MV-4-11 (cell line): Measurements from ENCODE around the gene TOR1AIP2.
"Not testable (repeated sequence)": the region's sequence is repeated elsewhere in the genome, so short reads cannot be mapped to it uniquely, and the experiment has no call there.

Experiments
- DNase-seq: peaks from one replicate; lab custom pipeline; 2025; lab: John Stamatoyannopoulos, UW

TOR1AIP2 gene

GRCh38 chr1:179875596-179876299 is 1.9 kb downstream of the TOR1AIP2 start:
- DNase-seq = no peak

GRCh38 chr1:179873438-179873851 is 4.2 kb downstream of the TOR1AIP2 start:
- DNase-seq = no peak

GRCh38 chr1:179872558-179872957 is 5.0 kb downstream of the TOR1AIP2 start:
- peak; percentile 25 for DNase-seq

- no peak for DNase-seq
These were observed 5.7 kb downstream of the TOR1AIP2 start for GRCh38 chr1:179871940-179872339.

GRCh38 chr1:179870870-179871269 is 6.7 kb downstream of the TOR1AIP2 start:
- no peak for DNase-seq

- peak; percentile 53 for DNase-seq
These were observed 9.9 kb downstream of the TOR1AIP2 start for GRCh38 chr1:179867493-179868330.

- no peak for DNase-seq
These were observed 11.0 kb downstream of the TOR1AIP2 start for GRCh38 chr1:179866616-179867015.

GRCh38 chr1:179865377-179865776 is 12.2 kb downstream of the TOR1AIP2 start:
- no peak for DNase-seq

GRCh38 chr1:179860652-179861051 is 17.0 kb downstream of the TOR1AIP2 start:
- no peak for DNase-seq

- DNase-seq = peak; percentile 82
These were observed 20.6 kb downstream of the TOR1AIP2 start for GRCh38 chr1:179857009-179857408.

GRCh38 chr1:179856296-179856695 is 21.3 kb downstream of the TOR1AIP2 start:
- DNase-seq = peak; percentile 15

GRCh38 chr1:179855831-179856230 is 21.8 kb downstream of the TOR1AIP2 start:
- DNase-seq = not testable (repeated sequence)

GRCh38 chr1:179853102-179853501 is 24.5 kb downstream of the TOR1AIP2 start:
- no peak for DNase-seq

GRCh38 chr1:179848233-179848632 is 29.4 kb downstream of the TOR1AIP2 start:
- DNase-seq = no peak

- DNase-seq = no peak
These were observed 37.5 kb downstream of the TOR1AIP2 start for GRCh38 chr1:179840107-179840506.

GRCh38 chr1:179836686-179837445 is 40.7 kb downstream of the TOR1AIP2 start:
- DNase-seq = not testable (repeated sequence)

GRCh38 chr1:179831852-179832699 is 45.5 kb downstream of the TOR1AIP2 start:
- DNase-seq = no peak

GRCh38 chr1:179831225-179831624 is 46.4 kb downstream of the TOR1AIP2 start:
- no peak for DNase-seq

- no peak for DNase-seq
These were observed 49.0 kb downstream of the TOR1AIP2 start for GRCh38 chr1:179828554-179829110.

- DNase-seq = no peak
These were observed 50.9 kb downstream of the TOR1AIP2 start for GRCh38 chr1:179826626-179827280.
